ENCODE results near the gene CCNJ. TPM values are rescaled to one million over a fixed set of nuclear protein-coding genes. Genes with fewer than 3 reads are reported as not detected.

The CCNJ gene
- total and polyA plus RNA-seq, 9 of the 15 experiments (the other 6 are each of a cell fraction or from before 2014, with no cell fraction given), result 0.69 to 15.7 (median 9.2) TPM

- no peak for TF ChIP-seq CEBPZ (IDR thresholded peaks at IDR 0.05; ENCODE audit: borderline replicate concordance, low read depth, low read length)
- no peak for TF ChIP-seq NR2C1 (IDR thresholded peaks at IDR 0.05)
- no peak for TF ChIP-seq NR2C1 (tag; IDR thresholded peaks at IDR 0.05)
- TF ChIP-seq ZNF668 (CRISPR knock-in tag; IDR thresholded peaks at IDR 0.05), result no peak
- TF ChIP-seq ZBTB5 (IDR thresholded peaks at IDR 0.05), result no peak
- TF ChIP-seq RBM15 (IDR thresholded peaks at IDR 0.05; ENCODE audit: insufficient read depth, low read length), result no peak
- TF ChIP-seq NUFIP1 (IDR thresholded peaks at IDR 0.05; ENCODE audit: partially characterized antibody), result no peak
- TF ChIP-seq TRIM24 (IDR thresholded peaks at IDR 0.05), result no peak
- TF ChIP-seq NR0B1 (IDR thresholded peaks at IDR 0.05; ENCODE audit: partially characterized antibody), result no peak
- no peak for TF ChIP-seq NFE2 (IDR thresholded peaks at IDR 0.05; ENCODE audit: low read depth)
- no peak for TF ChIP-seq LCOR (CRISPR knock-in tag; IDR thresholded peaks at IDR 0.05)
- no peak for TF ChIP-seq ZNF583 (CRISPR knock-in tag; IDR thresholded peaks at IDR 0.05)
- no peak for TF ChIP-seq BACH1 (tag; IDR thresholded peaks at IDR 0.05)
- no peak for TF ChIP-seq ZNF780A (CRISPR knock-in tag; IDR thresholded peaks at IDR 0.05)
- TF ChIP-seq ZKSCAN3 (CRISPR knock-in tag; IDR thresholded peaks at IDR 0.05), result no peak
- TF ChIP-seq YBX1 (IDR thresholded peaks at IDR 0.05), result no peak
- TF ChIP-seq ZNF354B (CRISPR knock-in tag; IDR thresholded peaks at IDR 0.05), result no peak
- TF ChIP-seq GATAD2A (IDR thresholded peaks at IDR 0.05), result no peak
- no peak for TF ChIP-seq EP300 (IDR thresholded peaks at IDR 0.05; ENCODE audit: low read length)
- TF ChIP-seq PCBP2 (IDR thresholded peaks at IDR 0.05; ENCODE audit: low read depth, low read length, poor library complexity, severe bottlenecking), result no peak
- no peak for TF ChIP-seq ZNF766 (CRISPR knock-in tag; conservative IDR thresholded peaks at IDR 0.05)
Measured at GRCh38 chr10:96043033-96043892, at the start of gene CCNJ (continued).

Measured in K562 (cell line).